D721Med (cell line): ENCODE measurements around the gene SLC39A6.
"Not testable (repeated sequence)": the region's sequence is repeated elsewhere in the genome, so short reads cannot be mapped to it uniquely, and the experiment has no call there.

Experiments
- DNase-seq: peaks from one replicate; pipeline ENCODE4 v3.0.0; 2011; ENCODE audit warnings: low spot score; ENCODE audit not compliant: insufficient read length
- FAIRE-seq: peaks from 2 replicates; lab custom pipeline; 2011; peaks lifted over from hg19 to GRCh38; lab: Jason Lieb, UNC
- CTCF ChIP-seq: IDR thresholded peaks from 2 replicates; pipeline ENCODE4 v1.5.1; 2012; ENCODE audit warnings: mild to moderate bottlenecking, control low read depth; ENCODE audit not compliant: insufficient read depth; ENCODE audit errors: missing control alignments

Gene SLC39A6, protein sequence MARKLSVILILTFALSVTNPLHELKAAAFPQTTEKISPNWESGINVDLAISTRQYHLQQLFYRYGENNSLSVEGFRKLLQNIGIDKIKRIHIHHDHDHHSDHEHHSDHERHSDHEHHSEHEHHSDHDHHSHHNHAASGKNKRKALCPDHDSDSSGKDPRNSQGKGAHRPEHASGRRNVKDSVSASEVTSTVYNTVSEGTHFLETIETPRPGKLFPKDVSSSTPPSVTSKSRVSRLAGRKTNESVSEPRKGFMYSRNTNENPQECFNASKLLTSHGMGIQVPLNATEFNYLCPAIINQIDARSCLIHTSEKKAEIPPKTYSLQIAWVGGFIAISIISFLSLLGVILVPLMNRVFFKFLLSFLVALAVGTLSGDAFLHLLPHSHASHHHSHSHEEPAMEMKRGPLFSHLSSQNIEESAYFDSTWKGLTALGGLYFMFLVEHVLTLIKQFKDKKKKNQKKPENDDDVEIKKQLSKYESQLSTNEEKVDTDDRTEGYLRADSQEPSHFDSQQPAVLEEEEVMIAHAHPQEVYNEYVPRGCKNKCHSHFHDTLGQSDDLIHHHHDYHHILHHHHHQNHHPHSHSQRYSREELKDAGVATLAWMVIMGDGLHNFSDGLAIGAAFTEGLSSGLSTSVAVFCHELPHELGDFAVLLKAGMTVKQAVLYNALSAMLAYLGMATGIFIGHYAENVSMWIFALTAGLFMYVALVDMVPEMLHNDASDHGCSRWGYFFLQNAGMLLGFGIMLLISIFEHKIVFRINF

DNA sequence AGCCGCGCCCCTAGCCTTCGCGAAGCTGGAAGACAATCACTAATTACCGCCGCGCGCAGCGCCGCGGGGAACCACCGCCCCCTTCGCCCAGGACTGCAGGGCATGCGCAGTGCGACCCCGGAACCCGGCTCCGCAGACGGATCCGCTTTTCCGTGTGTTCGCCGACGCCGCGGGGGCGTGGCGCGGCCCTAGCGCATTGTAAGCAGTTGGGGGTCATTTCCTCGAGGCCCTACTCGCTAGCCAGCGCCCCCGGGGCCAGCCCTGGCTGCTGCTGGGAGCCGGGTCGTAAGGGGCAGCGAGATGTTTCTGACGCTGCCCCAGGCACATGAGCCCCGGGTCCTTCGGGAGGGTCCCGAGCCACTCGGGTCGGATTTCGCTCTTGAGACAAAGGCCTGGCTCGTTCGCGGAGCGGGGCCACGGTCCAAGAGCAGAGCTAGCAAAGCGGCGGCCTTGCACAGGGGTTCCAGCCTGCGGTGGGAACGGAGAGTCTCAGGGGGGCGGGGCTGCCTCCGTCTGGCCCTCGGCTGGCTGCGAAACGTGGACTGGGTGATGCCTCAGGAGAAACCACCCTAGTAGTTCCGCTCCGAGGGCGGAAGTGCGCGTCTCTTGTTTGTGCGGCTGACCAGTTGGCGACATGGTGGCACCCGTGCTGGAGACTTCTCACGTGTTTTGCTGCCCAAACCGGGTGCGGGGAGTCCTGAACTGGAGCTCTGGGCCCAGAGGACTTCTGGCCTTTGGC, at the start of gene SLC39A6, which contains the start of gene ELP2:
SLC39A6 (minus strand) TSS at position 41 of the 739 bp plus-strand sequence. CDS start 2,333 bp downstream, outside the sequence.
ELP2 (plus strand) TSS at position 600 of the 739 bp plus-strand sequence; CDS start at position 635, 35 bp downstream.
- FAIRE-seq (no peak), DNase-seq (peak; percentile 97)
- no peak for TF ChIP-seq CTCF

- DNase-seq (no peak), FAIRE-seq (no peak)
- TF ChIP-seq CTCF = no peak
Observed at GRCh38 chr18:36177913-36178312, 48.8 kb upstream of the SLC39A6 start.

DNA sequence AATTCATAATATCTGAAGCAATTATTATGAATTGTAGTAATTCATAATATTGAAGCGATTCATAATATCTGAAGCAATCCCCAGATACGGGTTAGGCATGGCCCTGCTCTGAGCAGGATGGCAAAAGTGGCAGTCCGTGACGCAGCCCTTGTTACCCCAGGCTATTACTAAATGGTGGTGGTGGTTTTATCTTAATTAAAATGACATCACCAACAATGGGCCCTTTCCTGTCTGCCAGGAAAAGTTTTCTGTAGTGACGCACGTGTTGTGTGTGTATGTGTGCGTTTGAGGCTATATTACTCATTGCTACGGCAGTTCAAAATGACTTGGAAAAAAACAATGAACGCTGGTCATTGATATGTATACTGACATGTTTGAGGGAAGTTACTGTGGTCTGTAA, 47.6 kb upstream of the SLC39A6 start:
- TF ChIP-seq CTCF = no peak
- FAIRE-seq (no peak), DNase-seq (no peak)

- FAIRE-seq = no peak
- DNase-seq = no peak
- TF ChIP-seq CTCF = no peak
Observed at GRCh38 chr18:36176177-36176584, 47.0 kb upstream of the SLC39A6 start.

DNA sequence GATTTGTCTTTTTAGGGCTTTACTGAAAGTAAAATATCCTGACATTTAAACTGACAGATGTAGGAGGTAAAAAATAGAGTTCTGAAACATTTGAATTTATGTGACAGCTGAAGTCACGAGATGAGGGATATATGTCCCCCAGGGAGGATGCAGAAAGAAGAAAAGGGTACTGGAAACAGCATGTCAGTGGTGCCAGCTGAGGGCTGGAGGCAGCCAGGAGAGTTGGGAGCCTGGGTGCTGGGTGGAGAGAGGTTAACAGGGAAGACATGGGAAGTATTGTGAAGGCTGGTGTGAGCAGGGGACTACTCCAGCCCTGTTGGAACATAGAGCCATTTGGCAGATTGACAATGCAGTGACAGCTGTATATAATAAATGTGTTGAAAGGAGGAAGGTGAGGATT, 46.3 kb upstream of the SLC39A6 start:
- DNase-seq (no peak), FAIRE-seq (no peak)
- TF ChIP-seq CTCF = no peak

DNA sequence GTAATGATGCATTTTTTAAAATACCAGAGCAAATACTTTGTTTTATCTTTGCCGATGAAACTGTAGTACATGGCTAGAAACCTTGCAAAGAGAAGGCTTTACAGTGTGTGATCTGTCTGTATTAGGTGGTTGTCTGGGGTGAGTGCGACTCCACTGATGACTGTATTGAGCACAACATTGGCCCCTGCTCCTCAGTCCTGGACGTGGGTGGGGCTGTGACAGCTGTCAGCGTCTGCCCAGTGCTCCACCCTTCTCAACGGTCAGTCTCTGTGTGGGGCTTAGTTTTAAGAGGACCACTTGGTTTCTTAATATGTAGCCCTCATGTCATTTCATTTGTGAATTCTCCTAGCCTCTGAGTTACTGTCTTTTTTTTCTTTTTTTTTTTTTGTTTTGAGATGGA, 40.8 kb upstream of the SLC39A6 start:
- FAIRE-seq = no peak
- no peak for TF ChIP-seq CTCF
- DNase-seq = no peak

DNA sequence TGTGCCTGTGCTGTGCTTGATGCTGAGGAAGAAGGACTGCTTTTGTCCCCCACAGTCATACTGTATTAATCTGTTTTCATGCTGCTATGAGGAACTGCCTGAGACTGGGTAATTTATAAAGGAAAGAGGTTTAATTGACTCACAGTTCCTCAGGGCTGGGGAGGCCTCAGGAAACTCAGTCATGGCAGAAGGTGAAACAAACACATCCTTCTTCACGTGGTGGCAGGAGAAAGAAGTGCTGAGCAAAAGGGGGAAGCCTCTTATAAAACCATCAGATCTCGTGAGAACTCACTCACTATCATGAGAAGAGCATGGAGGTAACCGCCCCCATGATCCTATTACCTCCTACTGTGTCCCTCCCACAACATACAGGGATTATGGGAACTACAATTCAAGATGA, 39.2 kb upstream of the SLC39A6 start:
- FAIRE-seq, DNase-seq: not testable (repeated sequence)
